Activated T-cell treated with anti-CD3 and anti-CD28 coated beads, Interleukin-2, amount 50 U/mL, for 24 hours (primary cell): ENCODE measurements around the gene BMI1.
A peak's percentile ranks its signal among the peaks of the same experiment; 100 is the strongest.

Source experiments
- DNase-seq: peaks from one replicate; pipeline ENCODE4 v3.0.0-alpha.2; 2020
- H3K27ac Mint-ChIP-seq: 2 replicates; pipeline ENCODE4 v1.8.0; 2020; ENCODE audit warnings: mild to moderate bottlenecking, mixed read lengths
- H3K27me3 Mint-ChIP-seq: 2 replicates; pipeline ENCODE4 v1.8.0; 2020; ENCODE audit warnings: mixed read lengths
- H3K36me3 Mint-ChIP-seq: 2 replicates; pipeline ENCODE4 v1.8.0; 2020; ENCODE audit warnings: low read depth, mixed read lengths
- H3K4me1 Mint-ChIP-seq: 2 replicates; pipeline ENCODE4 v1.8.0; 2020; ENCODE audit warnings: low read depth, mixed read lengths
- H3K4me3 Mint-ChIP-seq: 2 replicates; pipeline ENCODE4 v1.8.0; 2020; ENCODE audit warnings: mild to moderate bottlenecking, moderate library complexity, mixed read lengths
- H3K9me3 Mint-ChIP-seq: 2 replicates; pipeline ENCODE4 v1.8.0; 2020; ENCODE audit warnings: mixed read lengths

BMI1 gene

GRCh38 chr10:22315455-22316285 lies 5.2 kb upstream of the BMI1 start:
- Mint-ChIP-seq H3K27ac (peak overlapping the region; percentile 88), H3K27me3 (peaks cover 23% of the 10 kb centered on the region), H3K4me3 (peak overlapping the region; percentile 88), H3K9me3 (no peaks in the 10 kb centered on the region), H3K4me1 (peaks cover 42% of the 10 kb centered on the region), H3K36me3 (peaks cover 21% of the 10 kb centered on the region)
- no peak for DNase-seq

GRCh38 chr10:22316286-22317075 lies 4.4 kb upstream of the BMI1 start, which contains the start of gene COMMD3:
COMMD3 (plus strand) TSS chr10:22316388; CDS start chr10:22316418, 30 bp downstream.
- peaks cover 23% of the 10 kb centered on the region for H3K36me3 Mint-ChIP-seq

DNA sequence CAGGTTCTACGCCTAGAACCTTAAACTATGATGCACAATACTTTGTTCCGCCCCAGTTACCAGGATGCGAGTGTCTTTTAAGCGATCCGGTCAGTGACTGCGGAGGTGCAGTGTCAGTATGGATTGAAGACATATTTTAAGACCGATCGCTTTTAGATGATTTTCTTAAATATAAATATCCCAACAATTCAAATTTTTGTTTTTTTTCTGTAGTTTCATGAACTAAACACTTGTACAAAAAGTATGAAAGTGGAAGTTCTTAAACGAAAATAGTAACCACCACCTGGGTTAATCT lies 3.9 kb upstream of the BMI1 start:
- H3K36me3 Mint-ChIP-seq, result peaks cover 25% of the 10 kb centered on the region

More at GRCh38 chr10:22316286-22317075, 4.4 kb upstream of the BMI1 start, which contains the start of gene COMMD3:
- Mint-ChIP-seq H3K4me1 (peaks cover 42% of the 10 kb centered on the region), H3K27me3 (peaks cover 17% of the 10 kb centered on the region), H3K27ac (peak within 1 kb of the TSS; percentile 93), H3K9me3 (no peaks in the 10 kb centered on the region), H3K4me3 (peak within 1 kb of the TSS; percentile 93)
- peak; percentile 87 for DNase-seq

GRCh38 chr10:22317771-22318565 lies 2.9 kb upstream of the BMI1 start:
- H3K36me3 Mint-ChIP-seq, result peaks cover 34% of the 10 kb centered on the region
- peaks cover 47% of the 10 kb centered on the region for H3K4me1 Mint-ChIP-seq
- H3K27ac Mint-ChIP-seq, result peak overlapping the region; percentile 93
- H3K27me3 Mint-ChIP-seq, result peaks cover 27% of the 10 kb centered on the region
- peak overlapping the region; percentile 93 for H3K4me3 Mint-ChIP-seq
- H3K9me3 Mint-ChIP-seq, result no peaks in the 10 kb centered on the region
- no peak for DNase-seq

More for the DNA sequence above, 3.9 kb upstream of the BMI1 start:
- H3K4me3 Mint-ChIP-seq, result peak overlapping the region; percentile 93
- no peak for DNase-seq
- H3K4me1 Mint-ChIP-seq, result peaks cover 42% of the 10 kb centered on the region
- H3K27me3 Mint-ChIP-seq, result peaks cover 18% of the 10 kb centered on the region
- peak overlapping the region; percentile 93 for H3K27ac Mint-ChIP-seq
- H3K9me3 Mint-ChIP-seq, result no peaks in the 10 kb centered on the region

DNA sequence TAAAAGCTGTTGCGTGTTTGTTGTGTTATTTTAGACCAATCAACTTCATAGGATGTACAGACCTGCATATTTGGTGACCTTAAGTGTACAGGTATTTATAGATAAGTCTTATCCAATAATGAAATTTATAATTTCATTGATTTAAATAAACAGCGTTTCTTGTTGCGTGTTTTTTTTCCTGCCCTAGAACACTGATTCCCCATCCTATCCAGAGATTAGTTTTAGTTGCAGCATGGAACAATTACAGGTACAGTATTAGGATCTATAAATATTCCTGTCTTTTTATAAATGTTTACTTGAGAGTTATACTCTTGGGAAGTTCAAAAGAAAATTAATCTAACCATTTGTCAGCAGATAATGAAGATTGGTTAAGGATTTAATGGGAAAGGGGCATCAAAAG lies 2.1 kb upstream of the BMI1 start:
- Mint-ChIP-seq H3K9me3 (no peaks in the 10 kb centered on the region), H3K27ac (no peak overlapping the region), H3K4me3 (no peak overlapping the region), H3K27me3 (peaks cover 33% of the 10 kb centered on the region), H3K4me1 (peaks cover 55% of the 10 kb centered on the region), H3K36me3 (peaks cover 34% of the 10 kb centered on the region)
- DNase-seq, result no peak

DNA sequence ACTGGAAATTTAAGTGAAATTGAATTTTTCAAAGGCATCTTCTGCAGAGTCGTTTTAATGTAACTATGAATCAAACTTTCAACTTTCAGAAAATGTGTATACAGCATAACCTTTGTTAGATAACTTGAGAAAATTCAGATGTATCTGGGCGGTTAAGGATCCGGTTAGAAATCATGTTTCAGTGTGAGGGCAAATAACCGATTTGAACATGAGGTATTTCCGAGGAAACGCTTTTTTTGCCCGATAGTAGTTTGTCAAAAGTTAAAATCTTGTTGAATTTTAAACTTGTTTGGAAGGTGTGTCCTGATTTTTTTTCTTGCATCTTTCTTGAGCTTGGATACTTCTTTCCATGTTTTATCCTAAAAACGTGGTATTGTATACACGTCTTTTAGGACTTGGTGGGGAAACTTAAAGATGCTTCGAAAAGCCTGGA lies 1.3 kb upstream of the BMI1 start:
- Mint-ChIP-seq H3K36me3 (peaks cover 34% of the 10 kb centered on the region), H3K9me3 (no peaks in the 10 kb centered on the region), H3K27ac (peak overlapping the region; percentile 91), H3K4me1 (peaks cover 63% of the 10 kb centered on the region), H3K27me3 (peaks cover 41% of the 10 kb centered on the region), H3K4me3 (peak overlapping the region; percentile 80)
- DNase-seq, result no peak

- peaks cover 63% of the 10 kb centered on the region for H3K4me1 Mint-ChIP-seq
- DNase-seq, result no peak
- H3K27ac Mint-ChIP-seq, result peak overlapping the region; percentile 91
- no peaks in the 10 kb centered on the region for H3K9me3 Mint-ChIP-seq
- H3K36me3 Mint-ChIP-seq, result peaks cover 37% of the 10 kb centered on the region
- peak overlapping the region; percentile 80 for H3K4me3 Mint-ChIP-seq
- peaks cover 42% of the 10 kb centered on the region for H3K27me3 Mint-ChIP-seq
These were observed 830 bp upstream of the BMI1 start for GRCh38 chr10:22319980-22320558.

GRCh38 chr10:22321156-22321923 lies 441 bp downstream of the BMI1 start:
- H3K9me3 Mint-ChIP-seq, result no peaks in the 10 kb centered on the region
- peak overlapping the region; percentile 92 for H3K27ac Mint-ChIP-seq
- peaks cover 43% of the 10 kb centered on the region for H3K27me3 Mint-ChIP-seq
- H3K4me3 Mint-ChIP-seq, result peak overlapping the region; percentile 84
- peaks cover 63% of the 10 kb centered on the region for H3K4me1 Mint-ChIP-seq
- peak; percentile 83 for DNase-seq
- peaks cover 39% of the 10 kb centered on the region for H3K36me3 Mint-ChIP-seq

DNA sequence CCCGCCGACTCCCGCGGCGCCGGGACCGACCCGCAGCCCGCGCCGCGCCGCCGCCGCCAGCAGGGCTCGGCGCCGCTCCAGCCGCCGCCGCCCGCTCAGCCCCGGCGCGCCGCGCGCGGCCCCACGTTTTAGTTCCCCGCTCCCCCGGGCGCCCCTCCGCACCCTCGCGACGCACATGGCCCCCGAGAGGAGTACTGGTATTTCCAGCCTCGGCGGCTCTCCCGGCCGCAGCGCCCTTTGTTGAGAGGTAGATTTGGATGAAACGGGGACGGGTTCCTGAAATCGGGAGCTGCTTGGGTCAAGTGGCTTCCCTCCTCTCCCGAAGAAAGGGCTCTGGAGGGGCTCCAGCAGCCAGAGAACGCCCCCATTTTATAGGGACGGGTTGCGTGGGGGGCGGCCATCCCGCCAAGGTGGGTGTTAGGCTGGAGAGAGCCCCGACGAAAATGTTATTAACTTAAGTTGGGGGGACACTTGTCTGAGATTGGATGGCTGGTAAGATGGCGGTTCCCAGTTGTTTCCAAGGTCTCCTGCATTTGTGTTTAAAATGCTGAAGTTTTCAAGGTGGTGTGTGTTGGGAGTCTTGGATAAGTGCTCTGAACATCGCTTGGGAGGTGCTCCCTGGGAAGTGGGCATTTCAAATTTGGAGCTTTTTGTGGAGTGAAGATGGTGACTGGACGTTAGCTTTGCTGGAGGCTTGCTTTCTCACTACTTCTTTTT lies 1.2 kb downstream of the BMI1 start:
- peak; percentile 70 for DNase-seq

DNA sequence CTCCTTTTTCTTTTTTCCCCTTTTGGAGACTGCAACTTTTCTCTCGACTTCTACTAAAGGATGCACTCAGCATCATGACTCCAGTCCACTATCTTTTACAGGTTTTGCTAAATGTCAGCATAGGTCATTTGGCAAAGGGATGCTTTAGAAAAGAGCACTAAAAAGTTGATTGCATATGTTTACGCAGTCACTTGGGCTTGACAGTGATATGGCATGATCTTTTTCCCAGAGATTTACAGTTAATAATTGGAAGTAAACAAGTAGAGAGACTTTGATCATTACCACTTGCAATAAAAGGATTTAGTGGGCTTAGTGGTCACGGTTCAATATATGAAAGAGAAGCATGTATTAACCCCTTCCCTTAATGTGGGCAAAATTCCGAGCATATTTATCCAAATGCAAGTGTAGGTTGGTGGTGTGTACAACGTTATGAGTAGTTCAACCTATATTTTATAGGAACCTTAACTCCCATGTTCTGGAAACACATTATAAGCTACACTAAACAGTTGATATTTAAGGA lies 1.8 kb downstream of the BMI1 start:
- H3K4me1 Mint-ChIP-seq, result peaks cover 60% of the 10 kb centered on the region
- peak overlapping the region; percentile 93 for H3K4me3 Mint-ChIP-seq
- peaks cover 50% of the 10 kb centered on the region for H3K27me3 Mint-ChIP-seq
- H3K27ac Mint-ChIP-seq, result peak overlapping the region; percentile 91
- H3K36me3 Mint-ChIP-seq, result peaks cover 46% of the 10 kb centered on the region
- DNase-seq, result no peak
- H3K9me3 Mint-ChIP-seq, result no peaks in the 10 kb centered on the region

More for the DNA sequence above, 1.2 kb downstream of the BMI1 start:
- Mint-ChIP-seq H3K27ac (peak overlapping the region; percentile 91), H3K9me3 (no peaks in the 10 kb centered on the region), H3K4me3 (peak overlapping the region; percentile 93), H3K36me3 (peaks cover 40% of the 10 kb centered on the region), H3K27me3 (peaks cover 47% of the 10 kb centered on the region), H3K4me1 (peaks cover 64% of the 10 kb centered on the region)

- Mint-ChIP-seq H3K27me3 (peaks cover 50% of the 10 kb centered on the region), H3K4me3 (peak overlapping the region; percentile 93), H3K36me3 (peaks cover 48% of the 10 kb centered on the region), H3K4me1 (peaks cover 51% of the 10 kb centered on the region), H3K9me3 (no peaks in the 10 kb centered on the region), H3K27ac (peak overlapping the region; percentile 91)
- DNase-seq, result no peak
These were observed 2.8 kb downstream of the BMI1 start for GRCh38 chr10:22323538-22324305.

DNA sequence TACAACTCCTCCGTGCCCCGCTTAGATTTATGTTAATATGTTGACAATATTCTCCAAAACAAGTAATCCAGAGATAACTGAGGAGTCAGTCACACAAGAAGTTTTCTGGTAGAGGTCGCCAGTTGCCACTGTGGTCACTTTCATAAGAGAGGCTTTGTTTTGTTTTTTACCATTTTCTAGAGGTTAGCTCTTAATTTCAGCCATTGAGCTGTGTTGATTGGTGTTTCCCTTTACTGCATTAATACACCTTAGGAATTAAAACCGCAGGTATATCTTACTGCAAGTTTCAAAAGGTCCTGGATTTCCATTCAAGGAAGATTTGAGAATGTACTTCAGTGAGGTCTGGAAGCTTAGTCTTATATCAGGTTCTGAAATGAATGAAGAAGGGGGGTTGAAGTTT lies 3.5 kb downstream of the BMI1 start:
- H3K4me1 Mint-ChIP-seq, result peaks cover 46% of the 10 kb centered on the region
- H3K27me3 Mint-ChIP-seq, result peaks cover 53% of the 10 kb centered on the region
- no peak for DNase-seq
- no peaks in the 10 kb centered on the region for H3K9me3 Mint-ChIP-seq
- peaks cover 51% of the 10 kb centered on the region for H3K36me3 Mint-ChIP-seq
- peak overlapping the region; percentile 91 for H3K27ac Mint-ChIP-seq
- peak overlapping the region; percentile 93 for H3K4me3 Mint-ChIP-seq
